GM19193 (cell line): ENCODE results near the gene TUBB1.

Experiments
- POLR2A ChIP-seq: IDR thresholded peaks from 4 replicates; pipeline ENCODE4 v1.6.1; 2011; ENCODE audit not compliant: insufficient read depth, insufficient read length; ENCODE audit errors: extremely low read depth

Gene TUBB1

GRCh38 chr20:59055302-59055701, 36.1 kb downstream of the TUBB1 start:
- no peak for TF ChIP-seq POLR2A

GRCh38 chr20:59062081-59062480, 42.9 kb downstream of the TUBB1 start:
- TF ChIP-seq POLR2A, result no peak

- no peak for TF ChIP-seq POLR2A
Measured at GRCh38 chr20:59063358-59064213, 44.4 kb downstream of the TUBB1 start.

GRCh38 chr20:59064214-59064722, 45.0 kb downstream of the TUBB1 start:
- no peak for TF ChIP-seq POLR2A

GRCh38 chr20:59068534-59068933, 49.3 kb downstream of the TUBB1 start:
- no peak for TF ChIP-seq POLR2A

GRCh38 chr20:59069026-59069425, 49.8 kb downstream of the TUBB1 start:
- TF ChIP-seq POLR2A, result no peak

GRCh38 chr20:59071216-59071615, 52.0 kb downstream of the TUBB1 start:
- no peak for TF ChIP-seq POLR2A

- no peak for TF ChIP-seq POLR2A
Measured at GRCh38 chr20:59073582-59073981, 54.4 kb downstream of the TUBB1 start.

GRCh38 chr20:59074456-59074855, 55.2 kb downstream of the TUBB1 start:
- no peak for TF ChIP-seq POLR2A

- TF ChIP-seq POLR2A, result no peak
Measured at GRCh38 chr20:59075934-59076508, 56.8 kb downstream of the TUBB1 start.
